ENCODE measurements around the gene FBXL22.

FBXL22 gene

DNA sequence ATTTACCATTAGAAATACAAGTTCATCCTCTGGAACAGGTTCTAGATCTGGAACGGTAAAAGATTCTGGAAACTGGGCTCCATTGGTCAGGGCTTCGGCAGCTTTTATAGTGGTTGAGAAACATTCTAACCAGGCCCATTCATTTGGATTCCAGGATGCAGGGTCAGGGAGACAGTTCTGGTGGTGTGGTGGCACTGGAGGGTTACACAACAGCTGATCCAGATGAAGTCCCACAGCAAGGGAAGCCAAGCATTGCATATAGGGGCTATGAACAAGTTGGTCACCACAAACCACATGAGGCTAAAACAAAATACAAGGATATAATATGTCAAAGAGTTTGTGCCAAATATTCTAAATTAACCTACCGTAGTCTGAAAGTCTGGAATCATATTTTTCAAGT is 43.0 kb downstream of the FBXL22 start:
- Histone ChIP-seq H3K4me3 (ENCODE audit: low read depth, low read length) (no peak overlapping the region), H3K27ac (no peak overlapping the region), H3K36me3 (replicated peaks) (peaks cover 34% of the 10 kb centered on the region), H3K27me3 (replicated peaks) (no peaks in the 10 kb centered on the region)
- TF ChIP-seq, protein P1, sequence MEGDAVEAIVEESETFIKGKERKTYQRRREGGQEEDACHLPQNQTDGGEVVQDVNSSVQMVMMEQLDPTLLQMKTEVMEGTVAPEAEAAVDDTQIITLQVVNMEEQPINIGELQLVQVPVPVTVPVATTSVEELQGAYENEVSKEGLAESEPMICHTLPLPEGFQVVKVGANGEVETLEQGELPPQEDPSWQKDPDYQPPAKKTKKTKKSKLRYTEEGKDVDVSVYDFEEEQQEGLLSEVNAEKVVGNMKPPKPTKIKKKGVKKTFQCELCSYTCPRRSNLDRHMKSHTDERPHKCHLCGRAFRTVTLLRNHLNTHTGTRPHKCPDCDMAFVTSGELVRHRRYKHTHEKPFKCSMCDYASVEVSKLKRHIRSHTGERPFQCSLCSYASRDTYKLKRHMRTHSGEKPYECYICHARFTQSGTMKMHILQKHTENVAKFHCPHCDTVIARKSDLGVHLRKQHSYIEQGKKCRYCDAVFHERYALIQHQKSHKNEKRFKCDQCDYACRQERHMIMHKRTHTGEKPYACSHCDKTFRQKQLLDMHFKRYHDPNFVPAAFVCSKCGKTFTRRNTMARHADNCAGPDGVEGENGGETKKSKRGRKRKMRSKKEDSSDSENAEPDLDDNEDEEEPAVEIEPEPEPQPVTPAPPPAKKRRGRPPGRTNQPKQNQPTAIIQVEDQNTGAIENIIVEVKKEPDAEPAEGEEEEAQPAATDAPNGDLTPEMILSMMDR (IDR thresholded peaks at IDR 0.05; ENCODE audit: low read depth, low read length, missing control alignments) = no peak
- in situ Hi-C loops (cut with HindIII; ENCODE audit: low pct_ligation_motif_present, low sequenced_read_pairs) = no loop called here
- DNase-seq = no peak
